ENCODE data around the gene TSGA10IP.

GRCh38 chr11:65997286-65997685 is 52.0 kb downstream of the TSGA10IP start:
- TF ChIP-seq FOSL1 (IDR thresholded peaks at IDR 0.05; ENCODE audit: low read depth) (no peak), CTCF (IDR thresholded peaks at IDR 0.05 in 2 of 3, conservative IDR thresholded peaks at IDR 0.05 in 1 of 3; ENCODE audit: borderline replicate concordance in 1 of 3, insufficient read depth in 1 of 3, low read depth in 2 of 3, low read length in 2 of 3) (no peak), SRF (IDR thresholded peaks at IDR 0.05; ENCODE audit: low read depth) (no peak), EZH2phosphoT487 (IDR thresholded peaks at IDR 0.05; ENCODE audit: borderline replicate concordance) (no peak), POLR2AphosphoS5 (IDR thresholded peaks at IDR 0.05; ENCODE audit: low read depth, low read length) (no peak), POLR2A (IDR thresholded peaks at IDR 0.05; ENCODE audit: borderline replicate concordance, extremely low read depth, insufficient read depth, insufficient read length) (no peak), ZBTB33 (IDR thresholded peaks at IDR 0.05; ENCODE audit: extremely low read depth, insufficient replicate concordance, low read length) (no peak), YY1 (IDR thresholded peaks at IDR 0.05; ENCODE audit: extremely low read depth, insufficient replicate concordance, low read depth, low read length) (no peak), CEBPB (IDR thresholded peaks at IDR 0.05; ENCODE audit: low read depth) (no peak), MAX (IDR thresholded peaks at IDR 0.05) (no peak), EZH2 (IDR thresholded peaks at IDR 0.05) (no peak), SP1 (IDR thresholded peaks at IDR 0.05; ENCODE audit: low read depth) (no peak)
